ENCODE data around the gene FGF14.

FGF14 gene

DNA sequence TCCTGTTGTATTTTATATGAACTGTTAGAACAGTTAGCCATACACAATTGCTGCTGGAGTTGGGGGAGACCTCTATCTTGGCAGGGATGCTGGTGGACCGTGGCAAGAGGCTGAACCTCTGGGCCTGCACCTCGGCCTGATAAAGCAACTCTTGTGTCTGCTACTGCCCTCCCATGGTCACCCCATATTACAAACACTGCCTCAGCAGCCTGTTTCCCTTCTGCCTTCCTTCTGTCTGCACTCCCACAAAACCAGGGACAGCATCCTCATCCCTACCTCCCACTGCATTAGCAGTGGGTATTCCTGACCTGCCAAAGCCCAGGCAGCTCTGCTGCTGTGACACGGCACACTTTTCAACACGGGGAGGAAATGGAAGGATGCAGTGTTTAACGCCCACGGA, 456.4 kb downstream of the FGF14 start:
- in situ Hi-C loops (cut with HindIII; ENCODE audit: low sequenced_read_pairs) = no loop called here

DNA sequence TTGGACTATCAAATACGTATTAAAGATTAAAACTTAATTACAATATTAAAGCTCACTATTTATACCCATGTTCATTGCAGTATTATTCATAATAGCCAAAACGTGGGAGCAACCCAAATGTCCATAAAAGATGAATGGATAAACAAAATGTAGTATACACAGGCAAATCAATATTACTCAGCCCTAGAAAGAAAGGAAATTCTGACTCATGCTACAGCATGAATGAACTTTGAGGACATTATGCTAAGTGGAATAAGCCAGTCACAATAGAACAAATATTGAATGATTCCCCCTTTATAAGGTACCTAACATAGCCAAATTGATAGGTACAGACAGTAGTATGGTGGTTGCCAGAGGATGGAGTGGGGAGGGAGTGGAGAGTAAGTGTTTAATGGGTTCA, 457.3 kb downstream of the FGF14 start:
- DNase-seq (ENCODE audit: low read depth) = no peak
- in situ Hi-C loops (cut with HindIII; ENCODE audit: low sequenced_read_pairs) = no loop called here
- TF ChIP-seq, protein P1, sequence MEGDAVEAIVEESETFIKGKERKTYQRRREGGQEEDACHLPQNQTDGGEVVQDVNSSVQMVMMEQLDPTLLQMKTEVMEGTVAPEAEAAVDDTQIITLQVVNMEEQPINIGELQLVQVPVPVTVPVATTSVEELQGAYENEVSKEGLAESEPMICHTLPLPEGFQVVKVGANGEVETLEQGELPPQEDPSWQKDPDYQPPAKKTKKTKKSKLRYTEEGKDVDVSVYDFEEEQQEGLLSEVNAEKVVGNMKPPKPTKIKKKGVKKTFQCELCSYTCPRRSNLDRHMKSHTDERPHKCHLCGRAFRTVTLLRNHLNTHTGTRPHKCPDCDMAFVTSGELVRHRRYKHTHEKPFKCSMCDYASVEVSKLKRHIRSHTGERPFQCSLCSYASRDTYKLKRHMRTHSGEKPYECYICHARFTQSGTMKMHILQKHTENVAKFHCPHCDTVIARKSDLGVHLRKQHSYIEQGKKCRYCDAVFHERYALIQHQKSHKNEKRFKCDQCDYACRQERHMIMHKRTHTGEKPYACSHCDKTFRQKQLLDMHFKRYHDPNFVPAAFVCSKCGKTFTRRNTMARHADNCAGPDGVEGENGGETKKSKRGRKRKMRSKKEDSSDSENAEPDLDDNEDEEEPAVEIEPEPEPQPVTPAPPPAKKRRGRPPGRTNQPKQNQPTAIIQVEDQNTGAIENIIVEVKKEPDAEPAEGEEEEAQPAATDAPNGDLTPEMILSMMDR (IDR thresholded peaks at IDR 0.05; ENCODE audit: low read depth, low read length, missing control alignments) = no peak
- no peak overlapping the region for H3K4me3 ChIP-seq (ENCODE audit: low read depth, low read length)

More for the DNA sequence above, 456.4 kb downstream of the FGF14 start:
- TF ChIP-seq, protein P1 (IDR thresholded peaks at IDR 0.05; ENCODE audit: low read depth, low read length, missing control alignments) = peak; percentile 6
- DNase-seq (ENCODE audit: low read depth) = no peak
- H3K4me3 ChIP-seq (ENCODE audit: low read depth, low read length) = no peak overlapping the region

DNA sequence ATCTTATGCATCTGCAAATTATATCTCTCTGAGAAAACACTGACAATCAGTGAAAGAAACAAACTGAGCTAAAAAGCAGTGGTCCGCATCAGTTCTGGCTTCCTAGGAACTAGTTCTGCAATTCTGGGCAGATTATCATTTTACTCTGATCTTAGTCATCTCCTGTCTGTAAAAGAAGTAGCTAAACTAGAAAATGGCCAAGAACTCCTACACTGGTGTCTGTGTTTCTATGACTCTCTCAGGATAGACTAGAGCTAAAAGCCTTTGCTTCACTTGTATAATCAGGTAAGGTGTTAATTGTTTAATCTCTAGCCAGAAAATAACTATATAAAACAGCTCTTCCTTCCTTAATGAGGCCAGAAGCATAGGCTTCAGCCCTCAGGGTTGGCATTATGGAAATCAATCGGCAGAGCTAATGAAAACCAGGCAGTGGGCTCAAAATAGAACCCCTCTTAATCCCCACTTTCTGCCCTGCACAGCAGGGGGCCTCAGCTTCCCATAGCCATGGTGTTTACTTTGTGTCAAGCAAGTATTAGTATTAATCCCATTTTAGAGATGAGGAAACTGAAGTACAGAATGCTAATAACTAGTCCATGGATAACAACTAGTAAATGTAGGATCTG, 459.2 kb downstream of the FGF14 start:
- no peak for DNase-seq (ENCODE audit: low read depth)
- in situ Hi-C loops (cut with HindIII; ENCODE audit: low sequenced_read_pairs) = no loop called here
- TF ChIP-seq, protein P1 (IDR thresholded peaks at IDR 0.05; ENCODE audit: low read depth, low read length, missing control alignments) = no peak
- H3K4me3 ChIP-seq (ENCODE audit: low read depth, low read length) = no peak overlapping the region

DNA sequence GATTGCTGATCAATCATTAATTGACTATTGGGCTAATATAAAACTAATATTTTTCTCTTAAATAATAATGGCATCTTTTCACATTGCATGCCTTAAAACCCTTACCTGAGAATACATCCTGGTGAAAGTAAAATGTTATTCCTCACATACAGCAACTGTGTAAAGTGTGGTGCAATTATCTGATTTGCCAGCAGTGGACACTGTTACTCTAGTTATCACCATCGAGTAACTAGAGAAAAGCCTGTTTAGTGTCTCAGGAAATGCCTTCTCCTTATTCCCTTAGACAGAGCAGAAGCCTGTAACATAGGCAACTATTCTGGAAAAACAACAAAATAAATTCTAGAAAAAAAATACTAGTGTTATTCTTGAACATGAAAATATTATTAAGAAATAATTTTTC, 459.8 kb downstream of the FGF14 start:
- TF ChIP-seq, protein P1 (IDR thresholded peaks at IDR 0.05; ENCODE audit: low read depth, low read length, missing control alignments) = peak; percentile 83
- in situ Hi-C loops (cut with HindIII; ENCODE audit: low sequenced_read_pairs) = no loop called here
- no peak overlapping the region for H3K4me3 ChIP-seq (ENCODE audit: low read depth, low read length)
- peak; percentile 53 for DNase-seq (ENCODE audit: low read depth)

DNA sequence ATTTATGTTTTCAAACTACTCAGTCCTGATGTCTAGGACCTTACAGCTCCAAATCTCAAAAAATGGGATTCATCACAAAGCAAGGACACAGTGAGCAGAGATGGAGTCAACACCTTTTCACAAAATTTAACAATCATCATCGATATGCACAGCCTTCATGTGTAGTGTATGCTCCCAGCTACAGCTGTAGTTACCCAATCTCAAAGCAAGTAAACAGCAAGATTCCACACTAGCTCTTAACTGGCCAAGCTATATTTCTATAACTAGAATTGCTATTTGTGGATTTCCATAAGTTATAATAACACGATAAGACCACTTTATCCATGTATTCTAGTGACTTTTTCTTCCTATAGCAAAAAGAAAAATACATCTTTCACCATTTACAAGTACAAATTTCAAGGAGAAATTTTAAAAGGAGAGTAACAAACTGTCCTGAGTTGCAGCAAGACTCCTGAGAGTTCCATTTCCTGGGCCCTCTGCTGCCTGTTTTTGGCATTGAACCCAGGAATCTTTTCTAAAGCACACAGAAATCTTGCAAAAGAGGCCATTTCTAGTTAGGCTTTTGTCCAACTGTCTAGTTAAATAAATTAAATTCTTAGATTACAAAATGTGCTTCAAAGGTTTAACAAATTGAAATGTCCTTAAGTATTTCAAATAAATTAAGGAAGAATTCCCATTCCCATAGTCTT, 460.6 kb downstream of the FGF14 start:
- H3K4me3 ChIP-seq (ENCODE audit: low read depth, low read length) = no peak overlapping the region
- in situ Hi-C loops (cut with HindIII; ENCODE audit: low sequenced_read_pairs) = no loop called here
- DNase-seq (ENCODE audit: low read depth) = no peak
- TF ChIP-seq, protein P1 (IDR thresholded peaks at IDR 0.05; ENCODE audit: low read depth, low read length, missing control alignments) = peak; percentile 44

DNA sequence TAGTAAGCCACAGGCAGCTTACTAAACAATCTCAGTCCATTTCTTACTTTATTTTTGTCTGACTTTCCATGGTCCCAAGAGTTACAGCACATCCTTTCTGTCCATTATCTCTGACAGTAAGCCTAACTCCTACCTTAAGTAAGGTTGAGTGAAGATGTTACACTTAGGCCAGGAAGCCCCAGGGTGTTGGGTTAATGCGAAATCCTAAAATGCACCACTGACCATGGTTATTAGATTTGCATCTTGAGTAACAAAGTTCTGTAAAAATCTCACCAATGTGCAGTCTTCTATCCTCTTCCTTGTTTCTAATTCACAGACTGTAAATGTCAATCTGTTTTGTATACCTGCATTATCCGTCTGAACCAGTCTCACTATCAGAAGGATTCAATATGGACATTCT, 462.5 kb downstream of the FGF14 start:
- in situ Hi-C loops (cut with HindIII; ENCODE audit: low sequenced_read_pairs) = no loop called here
- no peak for DNase-seq (ENCODE audit: low read depth)
- H3K4me3 ChIP-seq (ENCODE audit: low read depth, low read length) = no peak overlapping the region
- TF ChIP-seq, protein P1 (IDR thresholded peaks at IDR 0.05; ENCODE audit: low read depth, low read length, missing control alignments) = no peak

Measured in astrocyte of the cerebellum (primary cell).